BJ (cell line): Measurements from ENCODE around the gene PPAN. TPM values are rescaled to one million over a fixed set of nuclear protein-coding genes. Genes with fewer than 3 reads are reported as not detected.
A peak's percentile ranks its signal among the peaks of the same experiment; 100 is the strongest.

Experiments
- CTCF ChIA-PET: fragments of 350-600 bp; formaldehyde crosslinking; extraction: SDS; loops from one replicate; lab custom pipeline; 2021; ENCODE audit warnings: antibody characterized with exemption, inconsistent platforms; lab: Yijun Ruan, JAX
- POLR2A ChIA-PET: fragments of 300-600 bp; sonication (Branson Sonifier 250); formaldehyde crosslinking; extraction: SDS; loops from one replicate; lab custom pipeline; 2021; ENCODE audit warnings: antibody characterized with exemption; lab: Charles Lee
- DNase-seq: peaks from one replicate; pipeline ENCODE4 v3.0.0-alpha.2; 2011; ENCODE audit warnings: low read depth
- H3K27me3 ChIP-seq: 2 replicates; pipeline ENCODE4 v1.6.0; 2011; ENCODE audit warnings: low read length; ENCODE audit not compliant: control insufficient read depth, insufficient read depth
- H3K36me3 ChIP-seq: 2 replicates; pipeline ENCODE4 v1.5.1; 2011; ENCODE audit warnings: low read length; ENCODE audit not compliant: control insufficient read depth, insufficient read depth
- H3K4me3 ChIP-seq: 2 replicates; pipeline ENCODE4 v1.5.1; 2011; ENCODE audit warnings: low read depth, mild to moderate bottlenecking, control low read depth, low read length
- polyA plus RNA-seq: library from polyadenylated mRNA; depleted of rRNA; stranded (reverse); fragments of >200 nt; gene quantifications from 2 replicates; pipeline ENCODE4 v1.2.3, GENCODE V29; 2011; rRNA removed
- small RNA-seq: library from RNA; depleted of rRNA; stranded (forward); fragments of <200 nt; gene quantifications from one replicate; pipeline ENCODE3, GENCODE V24; 2012; ENCODE audit warnings: low replicate concordance, low read depth; ENCODE audit not compliant: insufficient read length
- TF ChIP-seq, protein P1 (sequence below): IDR thresholded peaks from 2 replicates; pipeline ENCODE4 v1.5.1; 2011; ENCODE audit warnings: low read depth, mild to moderate bottlenecking, control low read depth, inconsistent platforms, low read length, moderate library complexity; ENCODE audit not compliant: insufficient read depth

Gene PPAN
- polyA plus RNA-seq, 1 experiment, result 18.1 TPM

DNA sequence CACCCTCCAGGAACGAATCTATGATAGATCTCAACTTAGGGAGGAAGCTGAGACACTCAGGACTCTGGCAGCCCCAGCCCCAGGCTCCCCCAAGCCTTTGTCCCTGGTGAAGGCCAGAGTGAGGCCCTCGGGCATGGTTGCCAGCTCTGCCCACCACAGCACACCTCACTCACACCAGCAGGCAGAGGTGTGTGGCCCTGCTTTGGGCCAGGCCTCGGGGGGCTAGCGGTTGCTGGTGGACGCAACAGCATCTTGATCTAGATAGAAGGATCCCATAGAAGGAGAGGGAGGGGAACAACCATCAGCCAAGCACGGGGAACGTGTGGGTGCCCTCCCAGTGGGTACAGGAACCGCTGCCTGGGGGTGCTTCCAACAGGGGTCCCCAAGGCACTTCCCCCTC lies 51.9 kb downstream of the PPAN start:
- no peak overlapping the region for H3K4me3 ChIP-seq
- ChIA-PET CTCF (interaction anchor here (1.2 kb wide), 1 partner anchor 92 kb away, joined by 3 read pairs; no protein-coding TSS in a partner anchor), POLR2A (no interaction called here)
- peaks cover 41% of the 10 kb centered on the region for H3K36me3 ChIP-seq
- no peaks in the 10 kb centered on the region for H3K27me3 ChIP-seq
- TF ChIP-seq, protein P1, sequence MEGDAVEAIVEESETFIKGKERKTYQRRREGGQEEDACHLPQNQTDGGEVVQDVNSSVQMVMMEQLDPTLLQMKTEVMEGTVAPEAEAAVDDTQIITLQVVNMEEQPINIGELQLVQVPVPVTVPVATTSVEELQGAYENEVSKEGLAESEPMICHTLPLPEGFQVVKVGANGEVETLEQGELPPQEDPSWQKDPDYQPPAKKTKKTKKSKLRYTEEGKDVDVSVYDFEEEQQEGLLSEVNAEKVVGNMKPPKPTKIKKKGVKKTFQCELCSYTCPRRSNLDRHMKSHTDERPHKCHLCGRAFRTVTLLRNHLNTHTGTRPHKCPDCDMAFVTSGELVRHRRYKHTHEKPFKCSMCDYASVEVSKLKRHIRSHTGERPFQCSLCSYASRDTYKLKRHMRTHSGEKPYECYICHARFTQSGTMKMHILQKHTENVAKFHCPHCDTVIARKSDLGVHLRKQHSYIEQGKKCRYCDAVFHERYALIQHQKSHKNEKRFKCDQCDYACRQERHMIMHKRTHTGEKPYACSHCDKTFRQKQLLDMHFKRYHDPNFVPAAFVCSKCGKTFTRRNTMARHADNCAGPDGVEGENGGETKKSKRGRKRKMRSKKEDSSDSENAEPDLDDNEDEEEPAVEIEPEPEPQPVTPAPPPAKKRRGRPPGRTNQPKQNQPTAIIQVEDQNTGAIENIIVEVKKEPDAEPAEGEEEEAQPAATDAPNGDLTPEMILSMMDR, result no peak
- no peak for DNase-seq

DNA sequence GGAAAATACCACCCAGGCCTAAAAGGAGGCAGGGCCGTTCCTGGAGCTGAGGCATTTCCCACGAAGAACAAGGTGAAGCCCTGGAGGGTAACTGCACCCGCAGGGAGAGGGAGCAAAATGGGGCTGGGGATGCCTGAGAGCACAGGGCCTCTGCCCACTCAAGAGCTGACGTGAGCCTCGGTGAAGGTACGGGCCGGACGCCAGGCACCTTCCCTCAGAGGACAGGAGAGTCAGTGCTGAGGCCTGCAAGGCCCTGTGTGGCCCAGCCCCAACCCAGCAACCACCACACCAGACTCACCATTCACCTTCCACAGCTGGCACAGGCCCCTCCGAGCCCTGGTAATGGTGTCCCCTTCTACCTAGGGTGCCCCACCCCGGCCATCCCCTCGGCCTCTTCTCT lies 52.3 kb downstream of the PPAN start:
- ChIA-PET CTCF (interaction anchor here (1.2 kb wide), 1 partner anchor 92 kb away, joined by 3 read pairs; no protein-coding TSS in a partner anchor), POLR2A (no interaction called here)
- Histone ChIP-seq H3K27me3 (no peaks in the 10 kb centered on the region), H3K4me3 (no peak overlapping the region), H3K36me3 (peaks cover 43% of the 10 kb centered on the region)
- TF ChIP-seq, protein P1, result no peak
- DNase-seq, result no peak

DNA sequence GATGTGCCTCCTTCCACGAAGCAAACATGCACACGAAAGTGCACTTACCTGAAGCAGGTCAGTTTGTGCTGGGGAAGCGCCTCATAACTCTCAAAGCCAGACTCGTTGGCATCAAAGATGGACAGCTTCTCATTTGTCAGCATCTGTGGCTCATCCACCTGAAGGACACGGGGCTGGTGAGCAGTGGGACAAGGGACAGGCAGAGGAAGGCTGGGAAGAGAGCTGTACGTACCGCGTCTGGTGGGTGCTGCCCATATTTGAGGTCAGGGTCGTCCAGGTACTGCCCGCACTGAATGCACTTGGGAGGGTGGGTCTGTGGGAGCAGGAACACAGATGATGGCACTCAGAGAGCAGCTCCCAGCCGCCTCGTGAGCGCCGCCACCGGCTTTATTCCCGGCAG lies 53.4 kb downstream of the PPAN start:
- ChIA-PET POLR2A (no interaction called here), CTCF (no interaction called here)
- no peak for DNase-seq
- TF ChIP-seq, protein P1, result no peak
- Histone ChIP-seq H3K27me3 (no peaks in the 10 kb centered on the region), H3K4me3 (no peak overlapping the region), H3K36me3 (peaks cover 40% of the 10 kb centered on the region)

Small RNA genes lying within 50 kb of the gene (small RNA-seq; reads per million reads assigned to genes)
- gene SNORD105 (4.4 reads per million, percentile 57 among the genes with 10 or more reads in this experiment), gene SNORD105B (1.7 reads per million)

Other genes with a start within 250 kb of the PPAN start
- gene OLFM2, start 169.8 kb upstream of the PPAN start, polyA plus RNA-seq, result 35.3 and 88.3 TPM in 2 replicates
- gene COL5A3, start 95.9 kb upstream of the PPAN start, polyA plus RNA-seq, result 15.0 and 24.9 TPM in 2 replicates
- gene RDH8, start 92.9 kb upstream of the PPAN start, polyA plus RNA-seq, result 0.05 and 0.21 TPM in 2 replicates
- gene SHFL, start 20.0 kb upstream of the PPAN start, polyA plus RNA-seq, result 30.1 and 42.2 TPM in 2 replicates
- 0.22 and 0.25 TPM in 2 replicates for gene ANGPTL6, start 3.7 kb upstream of the PPAN start, polyA plus RNA-seq
- gene P2RY11, start 5.3 kb downstream of the PPAN start, polyA plus RNA-seq, result 1.6 and 2.4 TPM in 2 replicates
- gene EIF3G, start 13.5 kb downstream of the PPAN start, polyA plus RNA-seq, result 129 and 169 TPM in 2 replicates
- 27.4 and 31.5 TPM in 2 replicates for gene DNMT1, start 88.6 kb downstream of the PPAN start, polyA plus RNA-seq
- 10.4 and 12.5 TPM in 2 replicates for gene S1PR2, start 125.0 kb downstream of the PPAN start, polyA plus RNA-seq
- gene MRPL4, start 145.9 kb downstream of the PPAN start, polyA plus RNA-seq, result 35.4 and 58.7 TPM in 2 replicates
- 42.5 and 55.9 TPM in 2 replicates for gene ICAM1, start 164.8 kb downstream of the PPAN start, polyA plus RNA-seq
- gene ICAM4, start 180.6 kb downstream of the PPAN start, polyA plus RNA-seq, result 1.1 and 1.5 TPM in 2 replicates
- gene ICAM5, start 183.6 kb downstream of the PPAN start, polyA plus RNA-seq, result 6.7 and 9.2 TPM in 2 replicates
- 1.2 TPM in 2 replicates for gene ZGLP1, start 203.5 kb downstream of the PPAN start, polyA plus RNA-seq
- gene FDX2, start 209.7 kb downstream of the PPAN start, polyA plus RNA-seq, result 25.6 and 40.1 TPM in 2 replicates
- 2.5 and 5.1 TPM in 2 replicates for gene RAVER1, start 227.2 kb downstream of the PPAN start, polyA plus RNA-seq
- 11.7 and 17.3 TPM in 2 replicates for gene ICAM3, start 233.3 kb downstream of the PPAN start, polyA plus RNA-seq